Measurements from ENCODE around the gene ITPR1. TPM values are rescaled to one million over a fixed set of nuclear protein-coding genes. Genes with fewer than 3 reads are reported as not detected.

Gene ITPR1
- total RNA-seq, 1 donor from 2014 or later = 6.7 TPM

- DNase-seq (ENCODE audit: low read depth) (no peak), FAIRE-seq (no peak)
- Histone ChIP-seq H3K27ac (ENCODE audit: low read depth, low read length) (no peak overlapping the region), H2AFZ (ENCODE audit: low read depth, low read length) (no peak overlapping the region), H3K4me2 (ENCODE audit: low read length) (no peak overlapping the region), H3K4me1 (ENCODE audit: insufficient read depth, low read length) (peaks cover 6% of the 10 kb centered on the region), H3K9me3 (ENCODE audit: insufficient read depth, low read depth, low read length) (peaks cover 7% of the 10 kb centered on the region), H3K79me2 (ENCODE audit: insufficient read depth, low read length) (no peaks in the 10 kb centered on the region), H3K9ac (ENCODE audit: low read length) (no peak overlapping the region), H3K36me3 (ENCODE audit: insufficient read depth, low read length) (no peaks in the 10 kb centered on the region), H3K27me3 (ENCODE audit: insufficient read depth, low read length) (no peaks in the 10 kb centered on the region), H4K20me1 (ENCODE audit: insufficient read depth, low read length) (no peaks in the 10 kb centered on the region), H3K4me3 (ENCODE audit: insufficient read depth, low read depth, low read length) (no peak overlapping the region)
- TF ChIP-seq EZH2 (IDR thresholded peaks at IDR 0.05; ENCODE audit: insufficient read depth, low read length) = no peak
- TF ChIP-seq, protein P1, sequence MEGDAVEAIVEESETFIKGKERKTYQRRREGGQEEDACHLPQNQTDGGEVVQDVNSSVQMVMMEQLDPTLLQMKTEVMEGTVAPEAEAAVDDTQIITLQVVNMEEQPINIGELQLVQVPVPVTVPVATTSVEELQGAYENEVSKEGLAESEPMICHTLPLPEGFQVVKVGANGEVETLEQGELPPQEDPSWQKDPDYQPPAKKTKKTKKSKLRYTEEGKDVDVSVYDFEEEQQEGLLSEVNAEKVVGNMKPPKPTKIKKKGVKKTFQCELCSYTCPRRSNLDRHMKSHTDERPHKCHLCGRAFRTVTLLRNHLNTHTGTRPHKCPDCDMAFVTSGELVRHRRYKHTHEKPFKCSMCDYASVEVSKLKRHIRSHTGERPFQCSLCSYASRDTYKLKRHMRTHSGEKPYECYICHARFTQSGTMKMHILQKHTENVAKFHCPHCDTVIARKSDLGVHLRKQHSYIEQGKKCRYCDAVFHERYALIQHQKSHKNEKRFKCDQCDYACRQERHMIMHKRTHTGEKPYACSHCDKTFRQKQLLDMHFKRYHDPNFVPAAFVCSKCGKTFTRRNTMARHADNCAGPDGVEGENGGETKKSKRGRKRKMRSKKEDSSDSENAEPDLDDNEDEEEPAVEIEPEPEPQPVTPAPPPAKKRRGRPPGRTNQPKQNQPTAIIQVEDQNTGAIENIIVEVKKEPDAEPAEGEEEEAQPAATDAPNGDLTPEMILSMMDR (IDR thresholded peaks at IDR 0.05; ENCODE audit: insufficient read depth, low read depth, low read length) = no peak
- no peak overlapping the region for H3K27ac Mint-ChIP-seq (ENCODE audit: unreplicated experiment)
- H3K4me3 Mint-ChIP-seq (ENCODE audit: unreplicated experiment) = no peak overlapping the region
- H3K4me1 Mint-ChIP-seq (ENCODE audit: low read depth, unreplicated experiment) = peaks cover 19% of the 10 kb centered on the region
- H3K36me3 Mint-ChIP-seq (ENCODE audit: low read depth, unreplicated experiment) = peaks cover 38% of the 10 kb centered on the region
- H3K27me3 Mint-ChIP-seq (ENCODE audit: low read depth, unreplicated experiment) = no peaks in the 10 kb centered on the region
- H3K9me3 Mint-ChIP-seq (ENCODE audit: unreplicated experiment) = peaks cover 34% of the 10 kb centered on the region
Measured at GRCh38 chr3:4818986-4819693, 326.0 kb downstream of the ITPR1 start.

DNA sequence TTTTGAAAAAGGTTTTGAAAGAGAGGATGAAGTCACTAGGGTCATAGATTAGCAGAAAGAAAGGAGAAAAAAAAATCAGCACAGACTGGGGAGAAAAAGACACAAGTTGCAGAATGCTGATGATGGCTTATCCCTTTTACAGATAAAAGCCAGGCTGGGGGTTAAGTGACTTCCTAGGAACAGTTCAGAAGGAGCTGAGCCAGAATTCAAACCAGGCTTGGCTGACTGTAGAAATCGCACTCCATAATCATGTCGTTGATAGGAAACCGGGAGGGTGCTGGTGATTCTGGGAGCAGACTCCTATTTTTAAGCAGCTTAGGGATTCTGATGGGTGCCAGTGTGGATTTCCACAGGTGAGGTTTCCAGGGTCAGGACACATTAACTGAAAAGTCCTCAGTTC is 326.6 kb downstream of the ITPR1 start:
- no peak overlapping the region for H3K4me3 Mint-ChIP-seq (ENCODE audit: unreplicated experiment)
- Histone ChIP-seq H3K9ac (ENCODE audit: low read length) (no peak overlapping the region), H3K9me3 (ENCODE audit: insufficient read depth, low read depth, low read length) (peaks cover 7% of the 10 kb centered on the region), H3K36me3 (ENCODE audit: insufficient read depth, low read length) (no peaks in the 10 kb centered on the region), H2AFZ (ENCODE audit: low read depth, low read length) (no peak overlapping the region), H3K4me3 (ENCODE audit: insufficient read depth, low read depth, low read length) (no peak overlapping the region), H3K79me2 (ENCODE audit: insufficient read depth, low read length) (no peaks in the 10 kb centered on the region), H4K20me1 (ENCODE audit: insufficient read depth, low read length) (no peaks in the 10 kb centered on the region), H3K4me1 (ENCODE audit: insufficient read depth, low read length) (peaks cover 5% of the 10 kb centered on the region), H3K4me2 (ENCODE audit: low read length) (no peak overlapping the region), H3K27me3 (ENCODE audit: insufficient read depth, low read length) (no peaks in the 10 kb centered on the region), H3K27ac (ENCODE audit: low read depth, low read length) (no peak overlapping the region)
- H3K4me1 Mint-ChIP-seq (ENCODE audit: low read depth, unreplicated experiment) = peaks cover 21% of the 10 kb centered on the region
- H3K9me3 Mint-ChIP-seq (ENCODE audit: unreplicated experiment) = peaks cover 32% of the 10 kb centered on the region
- FAIRE-seq (no peak), DNase-seq (ENCODE audit: low read depth) (no peak)
- no peak for TF ChIP-seq EZH2 (IDR thresholded peaks at IDR 0.05; ENCODE audit: insufficient read depth, low read length)
- TF ChIP-seq, protein P1 (IDR thresholded peaks at IDR 0.05; ENCODE audit: insufficient read depth, low read depth, low read length) = no peak
- peaks cover 38% of the 10 kb centered on the region for H3K36me3 Mint-ChIP-seq (ENCODE audit: low read depth, unreplicated experiment)
- peak overlapping the region; percentile 0 for H3K27ac Mint-ChIP-seq (ENCODE audit: unreplicated experiment)
- no peaks in the 10 kb centered on the region for H3K27me3 Mint-ChIP-seq (ENCODE audit: low read depth, unreplicated experiment)
